K562 (cell line): Measurements from ENCODE around the gene DHDDS. TPM values are rescaled to one million over a fixed set of nuclear protein-coding genes. Genes with fewer than 3 reads are reported as not detected.

Experiments
- BCL6 ChIP-seq: fragments of 250-450 bp; sonication (Bioruptor Pico); IDR thresholded peaks from 2 replicates; pipeline ENCODE4 v1.4.0; 2020
- CAMTA2 ChIP-seq: fragments of 250-450 bp; sonication (Bioruptor Pico); conservative IDR thresholded peaks from 2 replicates; pipeline ENCODE4 v1.5.1; 2022
- CBFA2T3 ChIP-seq: fragments of 450-650 bp; IDR thresholded peaks from 2 replicates; pipeline ENCODE4 v1.6.1; 2017
- CBFB ChIP-seq: sonication (generic); formaldehyde crosslinking; IDR thresholded peaks from 2 replicates; pipeline ENCODE4 v1.4.0; 2020; ENCODE audit warnings: mild to moderate bottlenecking, missing genetic modification reagents
- DDX20 ChIP-seq: fragments of 450-650 bp; IDR thresholded peaks from 2 replicates; pipeline ENCODE4 v1.6.1; 2016; ENCODE audit warnings: missing genetic modification characterization, low read depth, mild to moderate bottlenecking, missing compliant biosample characterization, moderate library complexity
- DMBX1 ChIP-seq: fragments of 250-450 bp; sonication (Bioruptor Pico); IDR thresholded peaks from 2 replicates; pipeline ENCODE4 v1.8.0; 2022; ENCODE audit warnings: inconsistent platforms, mild to moderate bottlenecking, moderate library complexity, borderline replicate concordance
- DNMT1 ChIP-seq: fragments of 450-650 bp; IDR thresholded peaks from 2 replicates; pipeline ENCODE4 v1.6.1; 2016; ENCODE audit warnings: antibody characterized with exemption, mild to moderate bottlenecking
- FOXK2 ChIP-seq, 2 experiments: fragments of 450-650 bp; IDR thresholded peaks in 1 of 2; conservative IDR thresholded peaks in 1 of 2; 2 replicates each; pipeline ENCODE4 v1.6.1; 2016; ENCODE audit warnings: low read depth in 2 of 2, mild to moderate bottlenecking in 1 of 2
- GATAD2A ChIP-seq: fragments of 450-650 bp; IDR thresholded peaks from 2 replicates; pipeline ENCODE4 v1.6.1; 2017
- HDAC8 ChIP-seq: fragments of 450-650 bp; IDR thresholded peaks from 2 replicates; pipeline ENCODE4 v1.6.1; 2016; ENCODE audit warnings: mild to moderate bottlenecking, missing genetic modification characterization, moderate library complexity, missing compliant biosample characterization
- KLF16 ChIP-seq: IDR thresholded peaks from 2 replicates; pipeline ENCODE4 v1.6.1; 2016; ENCODE audit warnings: antibody characterized with exemption
- MXI1 ChIP-seq: IDR thresholded peaks from 2 replicates; pipeline ENCODE4 v1.6.1; 2011; ENCODE audit warnings: low read depth, mild to moderate bottlenecking, improper control_type of control experiment, low read length
- NEUROD1 ChIP-seq: fragments of 150-350 bp; IDR thresholded peaks from 2 replicates; pipeline ENCODE4 v1.6.1; 2014; ENCODE audit warnings: borderline replicate concordance, low read length, low read depth; ENCODE audit not compliant: partially characterized antibody
- OTX1 ChIP-seq: fragments of 450-650 bp; formaldehyde crosslinking; IDR thresholded peaks from 2 replicates; pipeline ENCODE4 v1.4.0; 2022; ENCODE audit warnings: mild to moderate bottlenecking
- PHB2 ChIP-seq: fragments of 450-650 bp; IDR thresholded peaks from 2 replicates; pipeline ENCODE4 v1.6.1; 2017; ENCODE audit warnings: low read depth
- PURB ChIP-seq: sonication (generic); formaldehyde crosslinking; IDR thresholded peaks from 2 replicates; pipeline ENCODE4 v1.9.0; 2021; ENCODE audit warnings: low read depth, mild to moderate bottlenecking, missing genetic modification reagents
- SETDB1 ChIP-seq: IDR thresholded peaks from one replicate; pipeline ENCODE4 v1.6.1; 2012; ENCODE audit warnings: low read length, control low read depth, inconsistent platforms
- SNRNP70 ChIP-seq: fragments of 200-400 bp; formaldehyde crosslinking; optimal IDR thresholded peaks from 2 replicates; pipeline ENCODE3; 2017; ENCODE audit warnings: low read depth, low read length
- SREBF1 ChIP-seq: fragments of 150-350 bp; IDR thresholded peaks from 2 replicates; pipeline ENCODE4 v1.6.1; 2014; ENCODE audit warnings: antibody characterized with exemption, low read depth, low read length, borderline replicate concordance
- ZNF3 ChIP-seq: fragments of 250-450 bp; sonication (Bioruptor Pico); IDR thresholded peaks from 2 replicates; pipeline ENCODE4 v1.5.0; 2021; ENCODE audit warnings: mild to moderate bottlenecking, moderate library complexity
- polyA plus RNA-seq, 8 experiments: library from polyadenylated mRNA; depleted of rRNA in 4 of 8; stranded (reverse) in 5 of 8; unstranded in 3 of 8; fragments of >200 nt; fragmentation: Nextera tagmentation in 2 of 8; fragmentation: Illumina TruSeq in 1 of 8; extraction: Ambion mirVana in 2 of 8; extraction: Trizol in 1 of 8; gene quantifications; 2 replicates each; pipeline versions ENCODE4 v1.2.1 to v1.2.3, GENCODE V29; 2011 to 2014; ENCODE audit warnings: inconsistent platforms in 1 of 8, missing spikeins in 1 of 8
- total RNA-seq, 7 experiments: library from RNA; depleted of rRNA in 6 of 7; stranded (reverse); fragments of >200 nt in 6 of 7; fragmentation: Illumina TruSeq in 2 of 7; extraction: Trizol in 2 of 7; gene quantifications; 2 replicates each; pipeline versions ENCODE4 v1.2.1 to v1.2.3, GENCODE V29; 2011 to 2021; ENCODE audit warnings: low replicate concordance in 1 of 7
- TF ChIP-seq, protein P1 (sequence below): sonication (generic); formaldehyde crosslinking; IDR thresholded peaks from 2 replicates; pipeline ENCODE4 v1.8.0; 2022; ENCODE audit warnings: mild to moderate bottlenecking, missing genetic modification reagents
- TF ChIP-seq, protein P2 (sequence below): sonication (generic); formaldehyde crosslinking; IDR thresholded peaks from 2 replicates; pipeline ENCODE4 v1.8.1; 2022; ENCODE audit warnings: missing genetic modification reagents
- TF ChIP-seq, protein P3 (sequence below): fragments of 450-650 bp; formaldehyde crosslinking; IDR thresholded peaks from 2 replicates; pipeline ENCODE4 v1.4.0; 2020; ENCODE audit warnings: mild to moderate bottlenecking

Gene DHDDS
- total and polyA plus RNA-seq, 9 of the 15 experiments (the other 6 are each of a cell fraction or from before 2014, with no cell fraction given): 33.3 to 55.0 (median 44.3) TPM

DNA sequence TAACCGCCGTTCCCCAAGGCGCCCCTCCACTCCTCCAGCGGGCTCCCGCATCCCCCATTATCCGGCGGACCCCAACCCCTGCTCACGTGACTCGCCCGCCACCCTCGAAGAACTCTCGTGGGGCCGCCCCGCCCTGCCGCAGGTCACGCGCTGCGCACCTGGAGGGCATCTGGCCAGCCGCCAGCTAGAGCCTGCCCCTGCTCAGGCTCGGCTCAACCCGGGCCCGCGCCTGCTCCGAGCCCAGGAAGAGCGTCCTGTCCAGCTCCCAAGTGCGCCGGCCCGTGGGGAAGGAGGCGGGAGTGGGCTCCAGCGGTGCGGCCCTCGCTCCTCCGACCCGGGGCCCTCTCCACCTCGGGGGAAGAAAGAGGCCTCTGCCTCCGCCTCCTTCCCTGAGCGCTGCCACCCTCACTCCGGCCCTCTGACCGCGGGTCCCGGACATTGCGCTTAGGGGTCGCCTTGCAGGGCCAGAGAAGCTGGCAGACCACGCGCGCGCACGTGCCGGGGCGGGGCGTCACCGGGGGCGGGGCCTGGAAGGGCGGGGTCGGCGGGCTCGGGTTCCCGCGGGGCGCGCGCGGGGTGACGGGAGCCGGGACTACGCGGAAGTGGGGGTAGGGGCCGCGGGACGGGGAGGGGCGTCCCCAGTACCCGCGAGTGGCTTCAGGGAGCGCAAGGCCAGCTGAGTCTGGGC is 68.5 kb downstream of the DHDDS start (continued):
- TF ChIP-seq, protein P1, sequence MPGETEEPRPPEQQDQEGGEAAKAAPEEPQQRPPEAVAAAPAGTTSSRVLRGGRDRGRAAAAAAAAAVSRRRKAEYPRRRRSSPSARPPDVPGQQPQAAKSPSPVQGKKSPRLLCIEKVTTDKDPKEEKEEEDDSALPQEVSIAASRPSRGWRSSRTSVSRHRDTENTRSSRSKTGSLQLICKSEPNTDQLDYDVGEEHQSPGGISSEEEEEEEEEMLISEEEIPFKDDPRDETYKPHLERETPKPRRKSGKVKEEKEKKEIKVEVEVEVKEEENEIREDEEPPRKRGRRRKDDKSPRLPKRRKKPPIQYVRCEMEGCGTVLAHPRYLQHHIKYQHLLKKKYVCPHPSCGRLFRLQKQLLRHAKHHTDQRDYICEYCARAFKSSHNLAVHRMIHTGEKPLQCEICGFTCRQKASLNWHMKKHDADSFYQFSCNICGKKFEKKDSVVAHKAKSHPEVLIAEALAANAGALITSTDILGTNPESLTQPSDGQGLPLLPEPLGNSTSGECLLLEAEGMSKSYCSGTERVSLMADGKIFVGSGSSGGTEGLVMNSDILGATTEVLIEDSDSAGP (CRISPR knock-in tag): no peak
- TF ChIP-seq KLF16: no peak; the same call in 1 of the 2 replicates
- peak; percentile 45; the same call in 1 of the 2 replicates for TF ChIP-seq DNMT1
- TF ChIP-seq SNRNP70: no peak
- TF ChIP-seq SETDB1: no peak
- no peak for TF ChIP-seq PHB2
- no peak for TF ChIP-seq ZNF3 (CRISPR knock-in tag)
- TF ChIP-seq FOXK2 (conservative IDR thresholded peaks at IDR 0.05 in 1 of 2, IDR thresholded peaks at IDR 0.05 in 1 of 2; ENCODE audit: low read depth in 2 of 2): peak in 1 of 2 experiments; percentile 18; a peak in 2 of 4 replicates
- TF ChIP-seq SREBF1: no peak
- no peak for TF ChIP-seq DDX20 (tag)
- TF ChIP-seq MXI1: no peak; the same call in 1 of the 2 replicates
- no peak; the same call in 1 of the 2 replicates for TF ChIP-seq CBFA2T3
- 0 out of 2 replicates have a peak, but pooled peaks have one; percentile 52 for TF ChIP-seq GATAD2A
- TF ChIP-seq PURB (CRISPR knock-in tag): no peak
- TF ChIP-seq HDAC8 (tag): 0 out of 2 replicates have a peak, but pooled peaks have one; percentile 50
- no peak for TF ChIP-seq OTX1
- no peak for TF ChIP-seq CAMTA2
- TF ChIP-seq, protein P2, sequence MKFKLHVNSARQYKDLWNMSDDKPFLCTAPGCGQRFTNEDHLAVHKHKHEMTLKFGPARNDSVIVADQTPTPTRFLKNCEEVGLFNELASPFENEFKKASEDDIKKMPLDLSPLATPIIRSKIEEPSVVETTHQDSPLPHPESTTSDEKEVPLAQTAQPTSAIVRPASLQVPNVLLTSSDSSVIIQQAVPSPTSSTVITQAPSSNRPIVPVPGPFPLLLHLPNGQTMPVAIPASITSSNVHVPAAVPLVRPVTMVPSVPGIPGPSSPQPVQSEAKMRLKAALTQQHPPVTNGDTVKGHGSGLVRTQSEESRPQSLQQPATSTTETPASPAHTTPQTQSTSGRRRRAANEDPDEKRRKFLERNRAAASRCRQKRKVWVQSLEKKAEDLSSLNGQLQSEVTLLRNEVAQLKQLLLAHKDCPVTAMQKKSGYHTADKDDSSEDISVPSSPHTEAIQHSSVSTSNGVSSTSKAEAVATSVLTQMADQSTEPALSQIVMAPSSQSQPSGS (CRISPR knock-in tag): no peak
- TF ChIP-seq BCL6 (CRISPR knock-in tag): no peak
- TF ChIP-seq, protein P3, sequence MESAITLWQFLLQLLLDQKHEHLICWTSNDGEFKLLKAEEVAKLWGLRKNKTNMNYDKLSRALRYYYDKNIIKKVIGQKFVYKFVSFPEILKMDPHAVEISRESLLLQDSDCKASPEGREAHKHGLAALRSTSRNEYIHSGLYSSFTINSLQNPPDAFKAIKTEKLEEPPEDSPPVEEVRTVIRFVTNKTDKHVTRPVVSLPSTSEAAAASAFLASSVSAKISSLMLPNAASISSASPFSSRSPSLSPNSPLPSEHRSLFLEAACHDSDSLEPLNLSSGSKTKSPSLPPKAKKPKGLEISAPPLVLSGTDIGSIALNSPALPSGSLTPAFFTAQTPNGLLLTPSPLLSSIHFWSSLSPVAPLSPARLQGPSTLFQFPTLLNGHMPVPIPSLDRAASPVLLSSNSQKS (CRISPR knock-in tag): no peak
- no peak for TF ChIP-seq CBFB (CRISPR knock-in tag)
- no peak for TF ChIP-seq NEUROD1
- no peak for TF ChIP-seq DMBX1
